Activated CD4-positive, alpha-beta T cell treated with anti-CD3 and anti-CD28 coated beads for 24 hours (primary cell): ENCODE data around the gene S100PBP.

ENCODE experiments used
- DNase-seq, 2 donors: peaks; one replicate each; pipeline ENCODE4 v3.0.0-alpha.2; 2020; ENCODE audit warnings: low read depth in 2 of 2

Gene S100PBP

DNA sequence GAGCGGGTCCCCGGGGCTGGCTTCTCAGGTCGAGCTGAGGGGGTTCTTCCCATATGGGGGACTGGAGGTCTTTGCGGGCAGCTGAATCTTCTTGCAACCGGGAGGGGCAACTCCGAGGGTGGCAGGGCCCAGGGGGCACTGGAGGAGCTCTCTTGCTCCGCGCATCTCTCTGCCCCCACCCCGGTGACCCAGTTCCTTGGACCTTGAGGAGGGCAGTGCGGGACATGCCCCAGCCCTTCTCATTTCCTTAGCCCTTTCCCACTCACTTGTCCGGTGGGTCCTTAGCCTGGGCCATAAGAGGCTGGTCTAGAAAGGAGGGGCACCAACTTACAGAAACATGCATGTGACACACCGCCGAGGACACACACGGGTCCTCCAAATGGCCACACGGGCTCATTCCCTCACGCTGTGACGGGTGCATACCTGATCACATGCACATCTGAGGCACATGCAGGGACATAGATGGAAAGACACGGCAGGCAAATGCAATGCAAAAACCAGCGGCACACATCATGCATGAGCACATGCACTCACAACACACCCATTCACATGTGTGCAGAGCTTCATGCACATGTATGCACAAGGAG, 69.5 kb downstream of the S100PBP start:
- DNase-seq: no peak

DNA sequence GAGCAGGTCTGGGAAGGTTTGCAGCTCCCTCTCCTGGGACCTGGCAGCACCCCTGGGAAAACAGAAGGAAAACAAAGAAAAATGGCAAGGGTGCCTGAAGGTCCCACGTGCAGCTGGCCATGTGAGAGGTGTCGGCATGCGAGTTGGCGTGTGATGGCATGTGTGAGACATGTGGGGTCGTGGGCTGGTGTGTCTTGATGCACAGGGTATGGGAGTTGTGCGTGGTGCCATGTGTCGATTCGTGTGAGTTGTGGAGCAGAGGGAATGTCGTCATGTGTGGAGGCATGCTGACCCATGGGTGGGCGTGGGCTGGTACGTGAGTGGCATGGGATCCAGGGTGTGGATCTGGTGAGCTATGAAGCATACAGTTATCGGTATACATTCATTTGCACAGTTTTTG, 70.2 kb downstream of the S100PBP start:
- DNase-seq: no peak

DNA sequence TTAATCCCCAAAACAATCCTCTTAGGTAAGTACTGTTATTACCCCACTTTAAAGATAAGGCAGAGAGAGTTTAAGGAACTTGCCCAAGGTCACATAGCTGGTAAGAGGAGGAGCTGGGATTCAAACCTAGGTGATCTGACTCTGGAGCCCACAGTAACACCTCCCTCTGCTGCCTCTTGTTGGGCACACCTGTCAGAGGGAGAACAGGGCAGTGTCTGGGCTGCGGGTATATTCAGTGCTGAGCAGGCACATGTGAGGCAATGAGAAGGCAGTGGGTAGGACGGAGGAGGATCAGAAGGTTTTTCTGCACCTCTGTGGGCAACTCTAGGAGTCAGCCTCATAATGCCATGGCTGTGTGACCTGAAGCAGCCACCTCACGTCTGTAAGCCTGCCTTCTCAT, 70.7 kb downstream of the S100PBP start:
- DNase-seq: no peak

DNA sequence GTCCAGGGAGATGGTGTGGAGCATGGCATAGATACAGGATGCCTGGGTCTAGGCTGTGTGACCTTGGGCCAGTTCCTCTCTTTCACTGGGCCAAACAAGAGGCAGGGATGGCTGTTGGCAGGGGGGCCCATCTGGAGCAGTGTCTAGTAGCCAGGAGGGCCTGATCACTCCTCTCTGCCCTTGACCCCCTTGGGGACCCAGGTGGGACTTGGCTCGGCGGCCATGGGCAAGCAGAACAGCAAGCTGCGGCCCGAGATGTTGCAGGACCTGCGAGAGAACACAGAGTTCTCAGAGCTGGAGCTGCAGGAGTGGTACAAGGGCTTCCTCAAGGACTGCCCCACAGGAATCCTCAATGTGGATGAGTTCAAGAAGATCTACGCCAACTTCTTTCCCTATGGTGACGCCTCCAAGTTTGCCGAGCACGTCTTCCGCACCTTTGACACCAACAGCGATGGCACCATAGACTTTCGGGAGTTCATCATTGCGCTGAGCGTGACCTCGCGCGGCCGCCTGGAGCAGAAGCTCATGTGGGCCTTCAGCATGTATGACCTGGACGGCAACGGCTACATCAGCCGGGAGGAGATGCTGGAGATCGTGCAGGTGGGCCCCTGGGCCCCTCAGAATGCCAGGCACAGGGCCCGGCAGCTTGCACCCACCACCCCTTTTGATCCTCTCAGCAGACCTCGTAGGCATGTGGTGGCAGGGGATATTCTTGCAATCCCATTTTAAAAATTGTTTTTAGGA, 71.4 kb downstream of the S100PBP start:
- no peak for DNase-seq

DNA sequence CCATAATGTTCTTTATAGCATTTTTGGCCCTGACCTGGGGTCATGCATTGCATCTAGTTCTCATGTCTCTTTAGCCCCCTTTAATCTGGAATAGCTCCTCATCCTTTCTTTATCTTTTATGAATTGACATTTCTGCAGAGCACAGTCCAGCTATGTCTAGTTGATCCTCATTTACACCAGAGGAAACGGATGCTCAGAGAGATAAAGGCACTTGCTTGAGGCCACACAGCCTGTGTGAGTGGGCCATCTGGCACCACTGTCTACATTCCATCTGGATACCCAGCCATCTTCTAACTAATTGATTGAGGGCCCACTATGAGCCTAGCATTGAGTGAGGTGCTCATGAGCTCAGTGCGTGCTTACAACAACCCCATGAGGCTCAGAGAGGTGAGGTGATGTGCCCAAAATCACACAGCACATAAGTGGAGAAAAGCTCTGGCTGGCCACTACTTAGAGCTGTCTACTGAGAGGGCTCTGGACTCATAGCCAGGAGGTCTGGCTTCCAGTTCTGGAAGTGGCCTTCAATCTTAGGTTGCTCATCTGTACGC, 72.4 kb downstream of the S100PBP start:
- DNase-seq: no peak

DNA sequence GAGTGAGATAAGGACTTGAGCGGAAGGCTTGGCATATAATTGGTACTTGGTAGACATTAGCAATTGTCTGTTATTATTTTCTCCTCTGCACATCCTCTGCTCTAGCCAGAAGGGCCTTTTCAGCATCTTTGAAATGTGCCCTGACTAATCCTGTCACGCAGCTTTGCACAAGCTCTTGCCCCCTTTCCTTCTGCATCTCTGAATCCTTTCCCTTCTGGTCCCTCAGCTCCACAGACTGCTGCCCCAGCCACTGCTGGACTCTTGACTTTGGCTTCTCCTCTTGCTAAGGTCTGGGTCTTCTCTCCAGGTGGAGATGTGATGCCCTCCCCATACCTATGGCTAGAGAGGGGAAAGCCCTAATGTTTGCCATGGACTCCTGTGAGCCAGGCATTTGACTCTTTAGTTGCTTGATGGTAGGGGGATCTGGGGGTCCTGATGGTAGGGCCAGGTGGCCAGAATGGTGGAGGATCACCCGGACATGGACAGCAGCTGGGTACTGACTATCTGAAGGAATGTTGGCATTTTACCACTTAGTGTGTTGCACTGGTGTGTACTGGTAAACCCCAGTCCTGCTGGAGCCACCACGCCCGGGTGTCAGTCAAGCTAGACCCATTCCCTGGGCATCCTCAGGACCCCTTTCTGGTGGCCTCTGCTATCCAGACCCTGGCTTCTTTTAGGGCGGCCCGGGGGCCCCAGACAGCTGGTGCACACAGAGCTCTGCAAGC, 73.2 kb downstream of the S100PBP start:
- no peak for DNase-seq

DNA sequence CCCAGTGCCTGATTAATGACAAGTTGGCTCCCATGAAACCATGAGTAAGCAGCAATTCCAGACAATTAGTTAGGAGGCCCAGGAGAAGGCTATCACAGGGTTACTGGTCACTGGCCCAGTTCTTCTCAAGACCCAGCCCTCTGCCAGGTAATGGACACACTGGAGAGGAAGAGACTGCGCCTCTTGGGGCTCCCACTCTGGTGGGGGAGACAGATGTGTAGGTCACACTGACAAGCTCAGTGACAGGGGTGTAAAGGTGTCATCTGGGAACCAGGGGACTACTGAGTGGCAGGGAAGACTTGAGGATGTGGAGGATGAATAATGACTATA, 73.8 kb downstream of the S100PBP start:
- DNase-seq: no peak

DNA sequence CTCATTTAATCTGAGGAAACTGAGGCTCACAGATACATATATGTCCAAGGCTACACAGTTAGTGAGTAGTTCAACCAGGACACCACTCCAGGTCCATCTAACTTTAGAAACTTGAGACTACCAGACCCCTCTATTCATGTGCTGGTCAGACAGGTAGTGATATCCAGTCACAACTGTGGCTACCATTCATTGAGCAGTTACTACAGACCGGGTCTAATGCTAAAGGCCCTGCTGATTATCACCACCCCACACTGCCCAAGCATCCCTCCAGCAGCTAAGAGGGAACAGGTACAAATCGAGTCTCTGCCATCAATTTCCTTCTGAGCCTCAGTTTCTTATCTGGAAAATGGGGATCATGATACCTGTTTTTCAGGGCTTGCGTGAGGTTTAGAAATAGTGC, 74.2 kb downstream of the S100PBP start:
- no peak for DNase-seq

DNA sequence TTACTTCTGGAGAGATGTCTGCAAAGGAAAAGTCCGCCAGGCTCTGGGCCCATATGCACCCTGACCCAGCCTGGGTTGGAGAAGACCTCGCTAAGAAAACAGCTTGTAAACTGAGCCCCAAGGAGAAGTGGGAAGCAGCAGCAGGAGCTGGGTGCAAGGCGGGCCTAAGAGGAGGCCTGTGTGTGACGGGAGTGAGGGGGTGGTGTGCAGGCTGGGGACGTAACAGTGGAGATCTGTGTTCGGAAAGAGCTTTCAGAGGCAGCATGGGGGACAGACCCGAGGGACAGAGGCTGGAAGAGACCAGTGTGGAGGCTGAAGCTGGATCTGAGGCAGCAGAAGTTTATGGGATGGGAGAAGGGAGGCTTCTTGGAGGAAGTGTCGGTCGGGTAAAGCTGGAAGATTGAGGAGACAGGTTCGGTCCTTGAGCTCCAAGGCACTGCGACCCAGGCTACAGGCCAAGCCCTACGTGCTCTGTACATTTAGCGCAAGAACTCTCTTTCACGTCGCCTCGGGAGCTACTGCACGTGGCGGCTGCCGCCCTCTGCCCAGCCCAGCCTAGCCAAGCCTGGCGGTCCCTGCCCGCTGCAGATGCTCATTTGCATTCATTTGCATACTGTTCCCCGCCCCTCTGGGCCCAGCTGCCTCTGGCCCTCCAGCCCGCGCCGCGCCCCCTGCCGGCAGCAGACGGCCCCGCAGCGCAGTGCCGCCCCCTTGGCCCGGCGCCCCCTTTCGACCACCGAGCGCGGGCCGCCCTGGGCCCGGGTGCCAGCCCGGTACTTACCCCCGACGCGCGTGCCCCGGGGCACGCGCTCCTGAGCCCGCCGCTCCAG, 75.1 kb downstream of the S100PBP start:
- peak in 1 of 2 donors; percentile 39 for DNase-seq

DNA sequence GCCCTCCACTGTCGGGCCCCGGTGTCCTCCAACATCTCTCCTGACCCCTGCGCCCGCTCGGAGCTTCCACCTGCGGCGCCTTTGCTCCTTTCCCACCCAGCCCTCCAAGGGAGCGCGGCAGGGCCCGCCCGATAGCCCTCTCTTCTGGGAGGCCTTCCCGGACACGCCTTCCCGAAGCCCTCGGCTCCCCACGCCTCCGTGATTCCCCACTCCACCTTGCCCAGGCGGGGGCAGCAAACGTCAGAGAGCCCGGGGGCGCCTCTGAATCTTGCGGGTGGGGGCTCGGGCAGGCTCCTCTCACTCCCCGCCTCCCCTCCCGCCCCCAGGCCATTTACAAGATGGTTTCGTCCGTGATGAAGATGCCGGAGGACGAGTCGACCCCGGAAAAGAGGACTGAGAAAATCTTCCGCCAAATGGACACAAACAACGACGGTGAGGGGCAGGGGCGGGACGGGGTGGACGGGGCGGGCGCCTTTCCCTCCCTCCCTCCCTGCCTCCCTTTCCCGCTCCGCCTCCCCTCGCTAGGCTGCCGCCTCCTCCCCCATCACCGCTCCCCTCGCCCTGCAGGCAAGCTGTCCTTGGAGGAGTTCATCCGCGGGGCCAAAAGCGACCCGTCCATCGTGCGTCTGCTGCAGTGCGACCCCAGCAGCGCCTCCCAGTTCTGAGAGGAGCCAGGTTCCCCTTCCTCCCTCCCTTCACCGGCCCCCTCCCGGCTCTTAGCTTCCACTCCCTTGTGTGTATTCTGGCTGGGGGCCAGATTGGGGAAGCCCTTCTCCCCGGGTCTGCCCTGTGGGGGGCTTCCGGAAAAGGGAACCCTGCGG, 76.0 kb downstream of the S100PBP start:
- DNase-seq: peak in 1 of 2 donors; percentile 11

DNA sequence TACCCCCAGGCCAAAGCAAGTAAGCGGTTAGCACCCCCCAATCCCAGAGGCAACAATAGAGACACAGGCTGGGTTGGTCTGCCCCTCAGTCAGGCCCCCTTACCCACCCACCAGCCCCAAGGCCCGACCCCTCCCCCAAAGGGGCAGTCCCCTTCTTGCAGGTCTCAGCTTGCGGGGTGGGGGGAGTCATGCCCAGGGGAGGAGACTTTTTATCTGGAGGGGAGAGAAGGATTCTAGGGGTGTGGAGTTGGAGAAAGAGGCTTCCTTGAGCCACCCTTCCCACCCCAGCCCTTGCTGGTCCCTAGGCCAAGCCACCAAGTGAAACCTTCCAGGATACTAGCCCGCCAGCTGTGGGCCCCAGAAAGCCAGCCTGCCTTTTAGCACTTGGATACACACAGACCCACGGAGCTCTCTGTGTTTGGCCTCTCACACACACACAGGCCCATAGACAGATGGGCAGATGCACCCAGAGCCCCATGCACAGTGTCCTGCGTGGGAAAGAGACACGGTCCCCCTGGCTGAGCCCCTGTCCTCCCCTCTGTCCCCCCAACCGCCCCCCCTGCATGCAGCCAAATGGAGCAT, 76.7 kb downstream of the S100PBP start:
- no peak for DNase-seq

DNA sequence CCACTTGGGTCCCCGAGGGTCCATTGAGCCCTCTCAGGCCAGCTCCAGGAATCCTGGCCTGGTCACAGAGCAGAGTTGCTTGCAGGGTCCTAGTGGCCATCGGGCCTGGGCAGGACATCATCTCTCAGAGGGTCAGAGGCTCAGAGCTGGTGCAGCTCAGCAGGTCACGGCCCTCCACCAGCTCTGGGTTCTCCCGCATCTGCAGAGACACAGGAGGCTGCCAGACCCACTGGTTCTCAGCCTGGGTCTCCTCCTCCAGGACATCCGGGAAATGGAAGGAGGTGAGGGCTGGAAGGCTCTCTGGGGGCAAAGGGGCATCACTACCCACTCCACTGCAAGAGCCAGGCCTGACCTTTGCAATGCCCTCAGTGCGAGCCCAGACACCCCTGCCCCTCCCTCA, 77.2 kb downstream of the S100PBP start:
- no peak for DNase-seq

DNA sequence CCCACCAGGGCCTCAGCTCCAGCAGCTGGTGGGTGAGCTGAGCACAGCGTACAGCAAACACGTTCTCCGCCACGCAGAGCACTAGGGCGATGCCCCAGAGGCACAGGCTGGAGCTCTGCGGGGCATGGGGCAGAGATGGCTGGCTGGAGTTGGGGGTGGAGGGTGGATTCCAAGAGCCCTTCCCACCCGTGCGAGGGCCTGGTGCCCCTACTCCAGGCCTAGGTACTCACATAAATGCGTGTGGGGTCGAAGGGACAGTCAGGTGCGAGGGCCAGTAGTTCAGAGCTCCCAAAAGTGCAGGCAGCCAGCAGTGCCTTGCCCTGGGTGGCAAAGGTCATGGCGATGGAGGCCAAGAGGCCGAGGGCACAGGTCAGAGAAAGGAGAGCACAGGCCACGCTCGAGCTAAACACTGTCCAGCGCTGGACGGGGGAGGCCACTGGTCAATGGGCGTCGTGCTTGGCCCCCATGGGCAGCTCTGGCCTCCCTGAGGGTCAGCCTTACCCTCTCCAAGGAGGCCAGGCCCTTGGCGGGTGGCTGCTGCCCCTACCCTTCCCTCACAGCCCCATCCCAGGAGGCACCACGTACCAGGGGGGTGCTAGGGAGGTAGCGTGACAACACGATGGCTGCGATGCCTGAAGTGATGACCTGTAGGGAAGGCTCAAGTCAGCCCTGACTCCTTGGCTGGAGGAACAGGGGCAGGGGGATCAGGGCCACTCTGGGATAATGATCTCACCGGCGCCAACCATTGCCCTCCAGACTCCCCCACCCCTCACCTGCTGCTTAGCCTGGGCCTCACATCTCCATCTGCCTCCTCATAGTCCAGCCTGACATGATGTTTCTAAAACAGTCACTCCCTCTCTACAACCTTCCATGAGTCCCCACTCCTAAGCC, 78.1 kb downstream of the S100PBP start:
- DNase-seq: no peak

DNA sequence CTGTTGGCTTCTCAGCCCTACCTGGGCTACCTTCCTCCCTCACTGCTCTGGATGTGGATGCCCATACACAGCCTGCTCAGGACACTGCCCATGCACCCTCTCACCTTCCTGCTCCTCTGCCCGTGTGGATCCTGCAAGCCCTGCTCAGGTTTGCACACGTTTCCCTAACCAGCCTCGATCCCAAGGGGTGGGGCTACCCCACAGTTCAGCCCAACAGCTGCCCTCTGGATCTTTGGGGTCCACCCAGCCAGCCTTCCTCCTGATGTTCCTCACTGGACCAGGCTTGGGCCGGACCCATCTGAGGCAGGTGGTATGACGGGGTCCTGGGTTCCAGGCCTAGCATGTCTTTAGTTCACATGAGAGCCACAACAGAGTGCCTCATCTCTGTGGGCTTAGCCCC, 79.0 kb downstream of the S100PBP start:
- no peak for DNase-seq

DNA sequence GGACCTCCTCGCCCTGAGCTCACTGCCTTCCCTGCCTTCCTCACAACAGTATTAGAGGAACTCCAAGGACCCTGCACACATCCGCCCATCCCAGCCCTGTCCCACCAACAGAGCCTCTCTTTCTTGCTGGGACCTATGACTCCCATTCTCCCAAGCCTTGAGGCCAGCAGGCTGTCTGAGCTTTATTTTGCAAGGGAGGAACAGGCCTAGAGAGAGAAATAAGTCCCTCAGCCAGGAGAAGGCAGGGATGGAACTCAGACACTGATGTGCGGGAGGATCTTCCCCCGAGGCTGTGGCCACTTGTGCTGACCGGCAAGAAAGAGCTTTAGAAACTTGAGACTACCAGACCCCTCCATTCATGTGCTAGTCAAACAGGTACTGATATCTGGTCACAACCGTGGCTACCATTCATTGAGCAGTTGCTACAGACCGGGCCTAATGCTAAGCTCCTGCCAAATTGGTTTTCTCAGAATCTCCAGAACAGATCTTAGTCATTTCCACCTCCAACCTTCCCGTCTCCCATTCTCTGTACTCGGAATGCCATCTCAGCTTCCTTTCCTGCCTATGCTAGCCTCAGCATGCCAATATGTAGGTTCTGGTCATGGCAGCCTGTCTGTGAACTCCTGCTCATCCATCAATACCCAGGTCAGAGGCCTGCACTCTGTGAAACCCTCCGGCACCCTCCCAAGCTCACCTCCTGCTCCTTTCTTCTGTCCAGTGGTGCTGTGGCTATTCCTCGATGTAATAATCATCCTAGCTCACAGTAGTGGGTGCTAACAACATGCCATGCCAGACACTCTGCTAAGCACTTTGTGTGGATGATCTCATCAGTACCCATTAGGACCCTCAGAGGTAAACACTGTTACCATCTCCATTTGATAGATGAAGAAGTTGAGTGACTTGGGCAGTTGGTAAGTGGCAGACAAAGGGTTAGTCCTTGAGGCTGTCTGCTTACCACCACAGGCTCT, 79.9 kb downstream of the S100PBP start:
- no peak for DNase-seq

DNA sequence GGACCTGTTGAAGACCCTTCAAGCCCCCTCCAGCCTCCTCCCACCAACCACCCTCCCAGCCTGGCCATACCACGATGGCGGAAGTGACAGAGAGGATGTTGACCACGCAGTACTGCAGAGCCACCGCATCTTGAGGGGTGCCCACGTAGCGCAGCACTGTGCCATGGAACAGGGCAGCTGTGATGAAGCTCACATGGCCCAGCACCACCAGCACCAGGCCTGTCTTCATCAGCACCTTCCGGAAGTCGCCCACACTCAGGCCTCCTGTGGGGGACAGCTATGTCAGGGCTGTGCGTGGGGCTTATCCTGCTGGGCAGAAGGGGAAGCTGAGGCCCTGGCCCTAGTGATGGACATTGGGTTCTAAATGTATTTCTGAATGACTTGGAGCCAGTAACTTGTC, 80.6 kb downstream of the S100PBP start:
- no peak for DNase-seq

DNA sequence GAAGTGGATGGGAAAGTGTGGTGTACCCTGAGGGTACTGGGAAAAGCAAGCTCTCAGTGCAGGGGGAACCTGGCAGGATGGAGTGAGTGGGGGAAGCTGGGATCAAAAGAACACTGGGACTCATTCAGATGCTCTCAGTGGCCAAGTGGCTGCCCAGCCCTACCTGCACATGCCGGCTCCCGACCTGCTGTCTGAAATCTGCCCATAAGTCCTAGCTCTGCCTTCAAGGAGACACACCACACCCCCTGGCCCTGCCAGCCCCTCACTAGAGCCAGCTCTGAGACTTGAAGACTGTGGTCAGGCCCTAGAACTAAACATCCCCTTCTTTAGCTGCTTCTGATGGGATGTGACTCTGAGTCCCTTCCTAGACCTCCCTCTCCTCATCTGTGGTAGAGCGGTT, 81.5 kb downstream of the S100PBP start:
- DNase-seq: no peak

DNA sequence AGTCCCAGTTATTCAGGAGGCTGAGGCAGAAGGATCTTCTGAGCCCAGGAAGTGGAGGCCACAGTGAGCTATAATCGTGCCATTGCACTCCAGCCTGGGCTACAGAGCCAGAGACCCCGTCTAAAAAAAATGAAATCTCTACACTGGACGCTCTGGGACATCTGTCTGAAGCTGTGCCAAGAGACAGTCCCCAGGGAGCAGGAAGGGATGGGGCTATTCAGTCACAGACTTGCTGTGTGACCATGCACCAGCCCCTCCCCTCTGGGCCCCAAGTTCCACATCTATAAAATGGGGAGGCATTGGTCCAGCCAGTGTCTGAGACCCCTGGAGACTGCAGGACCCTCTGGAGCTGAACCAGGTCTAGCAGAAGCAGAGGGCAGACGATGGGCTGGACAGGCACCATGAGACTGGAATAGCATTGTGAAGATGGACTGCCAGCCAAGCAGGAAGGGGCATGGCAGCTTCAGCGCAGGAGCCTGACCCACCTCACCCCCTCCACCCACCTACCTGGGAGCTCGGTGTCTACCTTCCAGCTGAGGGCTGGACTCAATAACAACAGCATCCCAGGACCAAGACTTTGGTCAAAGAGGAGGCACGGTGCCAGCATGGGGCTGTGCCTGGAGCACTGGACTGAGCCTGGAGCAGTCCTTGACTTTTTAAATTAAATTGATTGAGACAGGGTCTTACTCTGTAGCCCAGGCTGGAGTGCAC, 82.3 kb downstream of the S100PBP start:
- DNase-seq: no peak
